HG03460 (cell line): ENCODE results near the gene EFCAB9.

ENCODE experiments used
- ATAC-seq: cut with Tn5 transposase; IDR thresholded peaks from one replicate; pipeline ENCODE4 v1.9.1; 2021; ENCODE audit not compliant: unreplicated experiment

The EFCAB9 gene

GRCh38 chr5:172164769-172165212, 29.2 kb upstream of the EFCAB9 start:
- no peak for ATAC-seq

- peak; percentile 80 for ATAC-seq
Measured at GRCh38 chr5:172165465-172165864, 28.5 kb upstream of the EFCAB9 start.

GRCh38 chr5:172166030-172166826, 27.7 kb upstream of the EFCAB9 start:
- no peak for ATAC-seq

GRCh38 chr5:172167895-172168294, 26.1 kb upstream of the EFCAB9 start:
- ATAC-seq, result no peak

GRCh38 chr5:172168311-172168710, 25.7 kb upstream of the EFCAB9 start:
- no peak for ATAC-seq

- no peak for ATAC-seq
Measured at GRCh38 chr5:172169216-172169615, 24.8 kb upstream of the EFCAB9 start.

GRCh38 chr5:172170251-172170701, 23.7 kb upstream of the EFCAB9 start:
- ATAC-seq, result no peak

- ATAC-seq, result no peak
Measured at GRCh38 chr5:172171118-172171517, 22.9 kb upstream of the EFCAB9 start.

GRCh38 chr5:172172912-172173563, 20.9 kb upstream of the EFCAB9 start:
- ATAC-seq, result no peak

GRCh38 chr5:172173564-172174153, 20.3 kb upstream of the EFCAB9 start:
- no peak for ATAC-seq

- ATAC-seq, result peak; percentile 53
Measured at GRCh38 chr5:172175263-172175719, 18.7 kb upstream of the EFCAB9 start.

- no peak for ATAC-seq
Measured at GRCh38 chr5:172177176-172177575, 16.8 kb upstream of the EFCAB9 start.

GRCh38 chr5:172178301-172178987, 15.5 kb upstream of the EFCAB9 start:
- ATAC-seq, result no peak

GRCh38 chr5:172178991-172179989, 14.7 kb upstream of the EFCAB9 start:
- ATAC-seq, result peak; percentile 28

GRCh38 chr5:172180936-172181335, 13.0 kb upstream of the EFCAB9 start:
- ATAC-seq, result no peak

- no peak for ATAC-seq
Measured at GRCh38 chr5:172182291-172182690, 11.7 kb upstream of the EFCAB9 start.

- ATAC-seq, result no peak
Measured at GRCh38 chr5:172183881-172184280, 10.1 kb upstream of the EFCAB9 start.

GRCh38 chr5:172185096-172185461, 8.9 kb upstream of the EFCAB9 start:
- no peak for ATAC-seq

- ATAC-seq, result no peak
Measured at GRCh38 chr5:172186114-172186695, 7.8 kb upstream of the EFCAB9 start.
